GM10248 (cell line): Measurements from ENCODE around the gene ATAD3B.

Experiments used
- CTCF ChIA-PET: fragments of 300-600 bp; sonication (Branson Sonifier 250); formaldehyde crosslinking; extraction: SDS; loops from one replicate; lab custom pipeline; 2021; ENCODE audit warnings: antibody characterized with exemption; lab: Yijun Ruan, JAX
- POLR2A ChIA-PET: fragments of 350-650 bp; sonication (Branson Sonifier 250); formaldehyde crosslinking; extraction: SDS; loops from one replicate; lab custom pipeline; 2020; ENCODE audit warnings: antibody characterized with exemption; lab: Yijun Ruan, JAX
- DNase-seq: peaks from one replicate; pipeline ENCODE4 v3.0.0; 2012; ENCODE audit errors: extremely low spot score
- TF ChIP-seq, protein P1 (sequence below): IDR thresholded peaks from 2 replicates; pipeline ENCODE4 v1.5.1; 2012; ENCODE audit warnings: mild to moderate bottlenecking, low read depth; ENCODE audit errors: extremely low read depth, missing control alignments, control extremely low read depth

Gene ATAD3B

DNA sequence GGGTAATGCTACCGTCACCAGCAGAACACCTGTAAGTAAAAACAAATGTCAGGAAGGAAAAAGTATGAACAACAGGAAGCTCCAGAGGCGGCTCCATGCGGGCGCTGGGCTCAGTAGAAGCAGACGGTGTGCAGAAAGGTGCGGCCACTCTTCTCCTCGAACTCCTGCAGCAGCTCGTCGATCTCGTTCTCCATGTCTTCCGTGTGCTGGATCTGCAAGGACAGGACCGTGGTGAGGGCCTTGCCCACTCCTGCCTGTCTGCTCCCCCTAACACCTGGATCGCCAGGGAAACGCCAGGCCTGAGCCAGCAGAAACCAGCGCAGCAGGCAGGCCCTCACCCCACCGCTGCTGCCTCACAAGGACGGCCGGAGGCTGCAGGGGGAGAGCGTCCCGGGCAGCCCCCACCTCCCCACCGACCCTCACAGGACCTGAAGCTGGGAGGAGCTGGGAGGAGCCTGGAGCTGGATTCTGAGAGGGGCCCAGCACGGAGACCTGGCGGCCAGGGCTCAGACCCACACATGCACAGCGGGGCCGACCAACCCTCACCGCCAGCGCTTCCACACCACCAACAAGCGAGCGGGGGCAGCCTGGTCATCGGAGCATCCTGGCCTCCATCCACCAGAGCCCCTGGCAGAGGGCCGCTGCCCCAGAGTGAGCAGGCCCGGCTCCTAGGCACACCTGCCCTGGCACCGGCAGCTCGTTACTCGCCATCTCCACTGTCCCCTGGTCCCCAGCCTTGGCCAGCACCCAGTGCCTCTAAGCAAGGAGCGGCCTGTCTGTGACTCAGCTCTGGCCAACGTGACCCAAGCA lies 70.6 kb downstream of the ATAD3B start:
- POLR2A ChIA-PET, result no interaction called here
- no peak for DNase-seq
- CTCF ChIA-PET, result interaction anchor here (0.7 kb wide), 2 partner anchors 12 to 16 kb away, joined by 3 read pairs; no protein-coding TSS in a partner anchor
- TF ChIP-seq, protein P1, sequence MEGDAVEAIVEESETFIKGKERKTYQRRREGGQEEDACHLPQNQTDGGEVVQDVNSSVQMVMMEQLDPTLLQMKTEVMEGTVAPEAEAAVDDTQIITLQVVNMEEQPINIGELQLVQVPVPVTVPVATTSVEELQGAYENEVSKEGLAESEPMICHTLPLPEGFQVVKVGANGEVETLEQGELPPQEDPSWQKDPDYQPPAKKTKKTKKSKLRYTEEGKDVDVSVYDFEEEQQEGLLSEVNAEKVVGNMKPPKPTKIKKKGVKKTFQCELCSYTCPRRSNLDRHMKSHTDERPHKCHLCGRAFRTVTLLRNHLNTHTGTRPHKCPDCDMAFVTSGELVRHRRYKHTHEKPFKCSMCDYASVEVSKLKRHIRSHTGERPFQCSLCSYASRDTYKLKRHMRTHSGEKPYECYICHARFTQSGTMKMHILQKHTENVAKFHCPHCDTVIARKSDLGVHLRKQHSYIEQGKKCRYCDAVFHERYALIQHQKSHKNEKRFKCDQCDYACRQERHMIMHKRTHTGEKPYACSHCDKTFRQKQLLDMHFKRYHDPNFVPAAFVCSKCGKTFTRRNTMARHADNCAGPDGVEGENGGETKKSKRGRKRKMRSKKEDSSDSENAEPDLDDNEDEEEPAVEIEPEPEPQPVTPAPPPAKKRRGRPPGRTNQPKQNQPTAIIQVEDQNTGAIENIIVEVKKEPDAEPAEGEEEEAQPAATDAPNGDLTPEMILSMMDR, result no peak

DNA sequence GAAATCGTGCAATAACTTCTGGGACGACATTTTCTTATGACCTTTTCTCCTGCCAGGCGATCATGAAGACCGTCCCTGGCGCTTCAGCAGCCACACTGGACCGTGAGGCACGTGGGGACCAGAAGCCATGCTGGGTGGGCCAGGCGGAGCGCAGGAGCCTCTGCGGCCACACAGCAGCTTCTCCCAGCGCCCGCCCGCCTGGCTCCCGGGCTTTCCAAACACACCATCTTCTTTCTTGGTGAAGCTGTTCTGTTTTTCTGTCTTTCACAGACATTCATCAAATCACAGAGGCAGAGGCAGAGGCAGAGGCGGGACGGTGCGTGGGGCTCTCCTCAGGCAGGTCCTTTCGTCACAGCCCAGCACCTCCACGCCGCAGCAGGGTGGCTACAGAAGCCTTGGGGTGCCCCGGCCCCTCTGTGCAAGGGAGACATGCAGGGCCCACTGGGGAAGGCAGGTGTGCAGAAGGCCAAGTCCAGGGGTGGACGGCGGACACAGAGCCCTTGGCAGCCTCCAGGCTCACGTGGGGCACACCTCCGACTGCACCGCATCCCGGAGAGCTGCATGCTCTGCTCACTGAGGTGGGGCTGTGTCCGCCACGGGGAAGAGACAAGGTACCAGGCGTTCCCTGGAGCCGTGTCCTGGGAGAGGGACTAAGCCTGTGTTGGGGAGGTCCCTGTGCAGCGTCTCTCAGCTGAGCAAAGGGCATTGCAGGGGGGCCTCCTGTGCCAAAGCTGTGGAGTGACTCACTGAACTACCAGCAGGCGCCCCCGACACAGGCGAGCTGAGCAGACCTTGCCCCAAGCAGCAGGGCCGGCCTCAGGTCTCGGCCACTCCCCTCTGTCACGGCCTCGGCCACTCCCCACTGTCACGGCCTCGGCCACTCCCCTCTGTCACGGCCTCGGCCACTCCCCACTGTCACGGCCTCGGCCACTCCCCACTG lies 71.5 kb downstream of the ATAD3B start:
- no peak for DNase-seq
- CTCF ChIA-PET, result no interaction called here
- TF ChIP-seq, protein P1, result no peak
- POLR2A ChIA-PET, result no interaction called here

DNA sequence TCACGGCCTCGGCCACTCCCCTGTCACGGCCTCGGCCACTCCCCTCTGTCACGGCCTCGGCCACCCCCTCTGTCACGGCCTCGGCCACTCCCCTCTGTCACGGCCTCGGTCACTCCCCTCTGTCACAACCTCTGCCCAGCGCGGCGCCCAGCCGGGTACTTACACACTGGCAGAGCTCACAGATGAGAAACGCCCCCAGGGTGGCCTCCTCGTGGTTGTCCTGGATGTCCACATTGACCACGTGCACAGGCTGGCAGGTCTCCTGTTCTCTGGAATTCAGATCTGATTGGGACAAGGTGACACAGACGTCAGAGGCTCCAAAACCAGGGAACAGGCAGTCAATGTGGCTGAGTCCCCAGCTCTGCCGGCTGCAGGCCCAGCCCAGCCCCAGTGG lies 72.1 kb downstream of the ATAD3B start:
- TF ChIP-seq, protein P1, result no peak
- no peak for DNase-seq
- CTCF ChIA-PET, result interaction anchor here (0.6 to 3.9 kb wide), 2 partner anchors 12 to 197 kb away, joined by 3 to 13 read pairs; no protein-coding TSS in a partner anchor
- POLR2A ChIA-PET, result no interaction called here

DNA sequence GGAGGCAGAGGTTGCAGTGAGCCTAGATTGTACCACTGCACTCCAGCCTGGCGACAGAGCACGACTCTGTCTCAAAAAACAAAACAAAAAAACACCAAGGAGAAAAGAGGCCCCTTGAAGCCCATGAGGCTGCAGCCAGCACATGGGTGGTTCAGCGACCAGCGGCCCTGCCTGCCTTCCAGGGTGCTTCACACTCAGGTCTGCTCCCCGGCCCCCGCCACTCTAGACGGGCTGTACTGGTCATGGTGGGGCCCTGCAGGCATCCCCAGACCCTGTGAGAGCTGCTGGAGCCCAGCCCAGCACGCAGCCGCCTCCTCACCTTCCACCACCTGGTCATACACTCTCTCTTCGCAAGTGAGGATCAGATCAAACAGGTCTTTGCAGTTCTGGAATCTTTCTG lies 73.0 kb downstream of the ATAD3B start:
- CTCF ChIA-PET, result interaction anchor here (3.9 kb wide), 1 partner anchor 11 kb away, joined by 13 read pairs; no protein-coding TSS in a partner anchor

More for the DNA sequence above, 73.0 kb downstream of the ATAD3B start:
- no peak for DNase-seq
- TF ChIP-seq, protein P1, result no peak
- POLR2A ChIA-PET, result no interaction called here
